Trophoblast cell (in vitro differentiated cells and primary cell): Measurements from ENCODE around the gene MYOG.

Source experiments
- DNase-seq, 2 donors: peaks; one replicate each; pipeline ENCODE4 v3.0.0-alpha.2; 2016
- H2AFZ ChIP-seq: 2 replicates; pipeline ENCODE4 v1.6.1; 2013; ENCODE audit warnings: low read length, moderate library complexity, mild to moderate bottlenecking; ENCODE audit not compliant: insufficient read depth, poor library complexity
- H2AK5ac ChIP-seq: 2 replicates; pipeline ENCODE4 v1.6.1; 2013; ENCODE audit warnings: mild to moderate bottlenecking, low read length
- H2BK120ac ChIP-seq: 2 replicates; pipeline ENCODE4 v1.6.1; 2013; ENCODE audit warnings: low read length, mild to moderate bottlenecking, moderate library complexity; ENCODE audit not compliant: insufficient read depth, poor library complexity
- H2BK12ac ChIP-seq: 2 replicates; pipeline ENCODE4 v1.6.1; 2013; ENCODE audit warnings: mild to moderate bottlenecking, low read length, moderate library complexity
- H2BK5ac ChIP-seq: 2 replicates; pipeline ENCODE4 v1.6.1; 2013; ENCODE audit warnings: low read length, low read depth, moderate library complexity, mild to moderate bottlenecking; ENCODE audit not compliant: poor library complexity
- H3K14ac ChIP-seq: 2 replicates; pipeline ENCODE4 v1.6.1; 2013; ENCODE audit warnings: mild to moderate bottlenecking, low read length
- H3K18ac ChIP-seq: 2 replicates; pipeline ENCODE4 v1.6.1; 2013; ENCODE audit warnings: mild to moderate bottlenecking, low read length
- H3K23ac ChIP-seq: 2 replicates; pipeline ENCODE4 v1.6.1; 2013; ENCODE audit warnings: low read length
- H3K27ac ChIP-seq: 2 replicates; pipeline ENCODE4 v1.5.1; 2013; ENCODE audit warnings: low read depth, mild to moderate bottlenecking, inconsistent platforms, low read length, moderate library complexity
- H3K27me3 ChIP-seq: 2 replicates; pipeline ENCODE4 v1.6.1; 2013; ENCODE audit warnings: inconsistent platforms, mild to moderate bottlenecking, low read length, moderate library complexity; ENCODE audit not compliant: insufficient read depth
- H3K36me3 ChIP-seq, 2 experiments: 1 replicate in 1 of 2; 2 replicates in 1 of 2; pipeline ENCODE4 v1.6.1; 2013; ENCODE audit warnings: low read length in 2 of 2, mild to moderate bottlenecking in 2 of 2, moderate library complexity in 1 of 2; ENCODE audit not compliant: insufficient read depth in 2 of 2, control insufficient read depth in 1 of 2
- H3K4ac ChIP-seq: 2 replicates; pipeline ENCODE4 v1.6.1; 2013; ENCODE audit warnings: low read depth, mild to moderate bottlenecking, low read length, moderate library complexity
- H3K4me1 ChIP-seq, 2 experiments: 1 replicate in 1 of 2; 2 replicates in 1 of 2; pipeline ENCODE4 v1.6.1; 2013; ENCODE audit warnings: low read length in 2 of 2, mild to moderate bottlenecking in 2 of 2, moderate library complexity in 1 of 2; ENCODE audit not compliant: insufficient read depth in 2 of 2, control insufficient read depth in 1 of 2
- H3K4me2 ChIP-seq: 2 replicates; pipeline ENCODE4 v1.6.1; 2013; ENCODE audit warnings: inconsistent platforms, mild to moderate bottlenecking, low read length, moderate library complexity
- H3K4me3 ChIP-seq: 2 replicates; pipeline ENCODE4 v1.5.1; 2013; ENCODE audit warnings: mild to moderate bottlenecking, low read depth, low read length, inconsistent platforms
- H3K79me1 ChIP-seq: one replicate; pipeline ENCODE4 v1.6.1; 2013; ENCODE audit warnings: low read length
- H3K79me2 ChIP-seq: 2 replicates; pipeline ENCODE4 v1.6.1; 2013; ENCODE audit warnings: low read length, mild to moderate bottlenecking; ENCODE audit not compliant: control insufficient read depth, insufficient read depth, poor library complexity
- H3K9ac ChIP-seq: 2 replicates; pipeline ENCODE4 v1.6.1; 2013; ENCODE audit warnings: mild to moderate bottlenecking, low read length
- H3K9me3 ChIP-seq: 2 replicates; pipeline ENCODE4 v1.6.1; 2013; ENCODE audit warnings: low read depth, mild to moderate bottlenecking, control low read depth, inconsistent platforms, low read length; ENCODE audit not compliant: insufficient read depth
- H4K12ac ChIP-seq: 2 replicates; pipeline ENCODE4 v1.6.1; 2013; ENCODE audit warnings: low read depth, mild to moderate bottlenecking, low read length, moderate library complexity
- H4K8ac ChIP-seq: 2 replicates; pipeline ENCODE4 v1.6.1; 2013; ENCODE audit warnings: low read depth, mild to moderate bottlenecking, low read length, moderate library complexity
- H4K91ac ChIP-seq: one replicate; pipeline ENCODE4 v1.6.1; 2013; ENCODE audit warnings: low read depth, mild to moderate bottlenecking, low read length, moderate library complexity
- WGBS: extraction: QIAGEN DNeasy Blood & Tissue Kit; methylation state at CpG from one replicate; pipeline ENCODE4 v1.1.7; 2013; ENCODE audit warnings: missing lambda C conversion rate; ENCODE audit not compliant: insufficient read length, insufficient coverage; ENCODE audit errors: extremely low coverage; 5-methylcytosine and 5-hydroxymethylcytosine counted together

MYOG gene

GRCh38 chr1:203065986-203066385 lies 19.8 kb downstream of the MYOG start:
- Histone ChIP-seq H4K91ac (no peak overlapping the region), H2BK12ac (no peak overlapping the region)
- WGBS = no CpG with 5 or more reads among the region's 2 CpGs

GRCh38 chr1:203065191-203065590 lies 20.6 kb downstream of the MYOG start:
- Histone ChIP-seq H3K79me1 (no peaks in the 10 kb centered on the region), H2AFZ (no peak overlapping the region), H3K4ac (no peak overlapping the region), H3K9me3 (no peaks in the 10 kb centered on the region), H3K27me3 (no peaks in the 10 kb centered on the region), H2AK5ac (no peak overlapping the region), H3K14ac (no peak overlapping the region), H3K79me2 (no peaks in the 10 kb centered on the region), H3K23ac (no peak overlapping the region), H3K36me3 (no peaks in the 10 kb centered on the region), H3K4me1 (no peaks in the 10 kb centered on the region), H2BK120ac (no peak overlapping the region), H2BK5ac (no peak overlapping the region), H3K9ac (no peak overlapping the region), H3K18ac (no peak overlapping the region), H3K4me3 (no peak overlapping the region), H3K27ac (no peak overlapping the region), H4K8ac (no peak overlapping the region), H4K91ac (no peak overlapping the region), H2BK12ac (no peak overlapping the region), H4K12ac (no peak overlapping the region), H3K4me2 (no peak overlapping the region)
- DNase-seq = no peak
- WGBS = no CpG with 5 or more reads among the region's 7 CpGs

More at GRCh38 chr1:203065986-203066385, 19.8 kb downstream of the MYOG start:
- Histone ChIP-seq H3K27me3 (no peaks in the 10 kb centered on the region), H2AFZ (no peak overlapping the region), H3K36me3 (no peaks in the 10 kb centered on the region), H3K9ac (no peak overlapping the region), H3K14ac (no peak overlapping the region), H2BK5ac (no peak overlapping the region), H3K9me3 (no peaks in the 10 kb centered on the region), H3K27ac (no peak overlapping the region), H3K4ac (no peak overlapping the region), H4K12ac (no peak overlapping the region), H4K8ac (no peak overlapping the region), H3K4me1 (no peaks in the 10 kb centered on the region), H3K18ac (no peak overlapping the region), H3K79me1 (no peaks in the 10 kb centered on the region), H3K4me3 (no peak overlapping the region), H2AK5ac (no peak overlapping the region), H2BK120ac (no peak overlapping the region), H3K4me2 (no peak overlapping the region), H3K79me2 (no peaks in the 10 kb centered on the region), H3K23ac (no peak overlapping the region)
- no peak for DNase-seq

GRCh38 chr1:203063287-203063686 lies 22.5 kb downstream of the MYOG start:
- Histone ChIP-seq H3K4me3 (no peak overlapping the region), H4K12ac (no peak overlapping the region), H3K27ac (no peak overlapping the region), H3K9ac (no peak overlapping the region), H2AFZ (no peak overlapping the region), H3K79me2 (no peaks in the 10 kb centered on the region), H4K91ac (no peak overlapping the region), H3K79me1 (no peaks in the 10 kb centered on the region), H3K36me3 (no peaks in the 10 kb centered on the region), H3K14ac (no peak overlapping the region), H3K18ac (no peak overlapping the region), H3K27me3 (no peaks in the 10 kb centered on the region), H2AK5ac (no peak overlapping the region), H3K4ac (no peak overlapping the region), H3K4me2 (no peak overlapping the region), H2BK12ac (no peak overlapping the region), H3K9me3 (peaks cover under 1% of the 10 kb centered on the region), H3K4me1 (no peaks in the 10 kb centered on the region), H2BK5ac (no peak overlapping the region), H2BK120ac (no peak overlapping the region), H4K8ac (no peak overlapping the region), H3K23ac (no peak overlapping the region)
- DNase-seq = no peak
- no CpG with 5 or more reads among the region's 8 CpGs for WGBS

GRCh38 chr1:203060115-203060514 lies 25.7 kb downstream of the MYOG start:
- Histone ChIP-seq H3K14ac (no peak overlapping the region), H3K27ac (no peak overlapping the region), H3K4ac (no peak overlapping the region), H3K4me2 (no peak overlapping the region), H3K4me1 (no peaks in the 10 kb centered on the region), H4K91ac (no peak overlapping the region), H3K4me3 (no peak overlapping the region), H3K18ac (no peak overlapping the region), H3K9me3 (peaks cover 2% of the 10 kb centered on the region), H3K79me2 (no peaks in the 10 kb centered on the region), H2BK120ac (no peak overlapping the region), H3K79me1 (no peaks in the 10 kb centered on the region), H4K12ac (no peak overlapping the region), H3K9ac (no peak overlapping the region), H3K27me3 (no peaks in the 10 kb centered on the region), H2AK5ac (no peak overlapping the region), H3K23ac (no peak overlapping the region), H3K36me3 (no peaks in the 10 kb centered on the region), H2AFZ (no peak overlapping the region), H2BK5ac (no peak overlapping the region), H2BK12ac (no peak overlapping the region), H4K8ac (no peak overlapping the region)
- no peak for DNase-seq
- WGBS = no CpG with 5 or more reads among the region's 11 CpGs
